IMR-90 (cell line): Measurements from ENCODE around the gene CPA5. TPM values are rescaled to one million over a fixed set of nuclear protein-coding genes. Genes with fewer than 3 reads are reported as not detected.

Experiments
- ATAC-seq: fragments of 200-7000 bp; cut with Tn5 transposase; 2 replicates; pipeline ENCODE4 v1.9.1; 2020; ENCODE audit warnings: low read depth, mild to moderate bottlenecking, moderate library complexity
- BruUV-seq: library from RNA; stranded (reverse); fragments of 400-500 nt; replicated peaks from 2 replicates; lab custom pipeline; 2021; lab: Mats Ljungman, UMichigan
- CTCF ChIA-PET: fragments of 300-600 bp; formaldehyde crosslinking; extraction: SDS; loops from one replicate; lab custom pipeline; 2021; ENCODE audit warnings: antibody characterized with exemption; lab: Yijun Ruan, JAX
- POLR2A ChIA-PET: fragments of 300-600 bp; sonication (Branson Sonifier 250); formaldehyde crosslinking; loops from one replicate; lab custom pipeline; 2022; ENCODE audit warnings: antibody characterized with exemption; ENCODE audit not compliant: unreplicated experiment; lab: Charles Lee
- DNase-seq: peaks from one replicate; pipeline ENCODE4 v3.0.0; 2013
- H2AFZ ChIP-seq: replicated peaks from 2 replicates; pipeline ENCODE3; 2013; ENCODE audit warnings: low read length, mild to moderate bottlenecking; ENCODE audit not compliant: poor library complexity
- H2AK5ac ChIP-seq: 2 replicates; pipeline ENCODE4 v1.6.1; 2013; ENCODE audit warnings: low read depth, low read length, inconsistent platforms
- H2AK9ac ChIP-seq: replicated peaks from 2 replicates; pipeline ENCODE3; 2013; ENCODE audit warnings: mild to moderate bottlenecking, low read depth, low read length, moderate library complexity; ENCODE audit not compliant: poor library complexity
- H2BK120ac ChIP-seq: 2 replicates; pipeline ENCODE4 v1.6.1; 2013; ENCODE audit warnings: low read depth, low read length, inconsistent platforms
- H2BK15ac ChIP-seq: 3 replicates; pipeline ENCODE4 v1.6.1; 2013; ENCODE audit warnings: low read depth, low read length, inconsistent platforms
- H2BK20ac ChIP-seq: 2 replicates; pipeline ENCODE4 v1.6.1; 2013; ENCODE audit warnings: low read depth, mild to moderate bottlenecking, inconsistent platforms, low read length, moderate library complexity
- H2BK5ac ChIP-seq: 2 replicates; pipeline ENCODE4 v1.6.1; 2013; ENCODE audit warnings: mild to moderate bottlenecking, low read depth, low read length, inconsistent platforms; ENCODE audit not compliant: poor library complexity, severe bottlenecking
- H3K14ac ChIP-seq: replicated peaks from 2 replicates; pipeline ENCODE4 v1.6.1; 2013; ENCODE audit warnings: low read depth, low read length, inconsistent platforms
- H3K18ac ChIP-seq: 2 replicates; pipeline ENCODE4 v1.6.1; 2013; ENCODE audit warnings: low read depth, low read length, control low read depth
- H3K23ac ChIP-seq: 2 replicates; pipeline ENCODE4 v1.6.1; 2013; ENCODE audit warnings: low read depth, low read length, inconsistent platforms
- H3K27ac ChIP-seq: 2 replicates; pipeline ENCODE4 v1.5.1; 2013; ENCODE audit warnings: mild to moderate bottlenecking, control low read depth, low read length; ENCODE audit not compliant: insufficient read depth
- H3K27me3 ChIP-seq: 2 replicates; pipeline ENCODE4 v1.6.1; 2013; ENCODE audit warnings: low read length; ENCODE audit not compliant: control insufficient read depth, insufficient read depth
- H3K36me3 ChIP-seq: 2 replicates; pipeline ENCODE4 v1.6.1; 2013; ENCODE audit warnings: low read length, mixed read lengths; ENCODE audit not compliant: control insufficient read depth, insufficient read depth
- H3K4ac ChIP-seq: 2 replicates; pipeline ENCODE4 v1.6.1; 2013; ENCODE audit warnings: low read depth, low read length, inconsistent platforms
- H3K4me1 ChIP-seq: 2 replicates; pipeline ENCODE4 v1.6.1; 2013; ENCODE audit warnings: low read length, mixed read lengths; ENCODE audit not compliant: control insufficient read depth, insufficient read depth
- H3K4me2 ChIP-seq: 2 replicates; pipeline ENCODE4 v1.6.1; 2013; ENCODE audit warnings: low read depth, mild to moderate bottlenecking, control low read depth, low read length, moderate library complexity
- H3K4me3 ChIP-seq: 2 replicates; pipeline ENCODE4 v1.5.1; 2013; ENCODE audit warnings: low read depth, mild to moderate bottlenecking, control low read depth, low read length, moderate library complexity; ENCODE audit not compliant: insufficient read depth
- H3K56ac ChIP-seq: 2 replicates; pipeline ENCODE4 v1.6.1; 2013; ENCODE audit warnings: low read length, inconsistent platforms; ENCODE audit not compliant: insufficient read depth; ENCODE audit errors: extremely low read depth
- H3K79me1 ChIP-seq, 2 experiments: 2 replicates each; pipeline ENCODE4 v1.6.1; 2013; ENCODE audit warnings: low read length in 2 of 2, inconsistent platforms in 1 of 2, low read depth in 1 of 2
- H3K9ac ChIP-seq: 2 replicates; pipeline ENCODE4 v1.6.1; 2013; ENCODE audit warnings: low read depth, low read length, control low read depth
- H3K9me1 ChIP-seq: 2 replicates; pipeline ENCODE4 v1.6.1; 2013; ENCODE audit warnings: low read length, inconsistent platforms; ENCODE audit not compliant: insufficient read depth
- H3K9me3 ChIP-seq: 2 replicates; pipeline ENCODE4 v1.6.1; 2013; ENCODE audit warnings: low read length; ENCODE audit not compliant: control insufficient read depth, insufficient read depth
- H4K20me1 ChIP-seq: 2 replicates; pipeline ENCODE4 v1.6.1; 2013; ENCODE audit warnings: low read length, inconsistent platforms; ENCODE audit not compliant: insufficient read depth
- H4K5ac ChIP-seq: 2 replicates; pipeline ENCODE4 v1.6.1; 2013; ENCODE audit warnings: mild to moderate bottlenecking, low read depth, low read length, control low read depth
- H4K8ac ChIP-seq, 2 experiments: 2 replicates each; pipeline ENCODE4 v1.6.1; 2013; ENCODE audit warnings: low read depth in 2 of 2, low read length in 2 of 2, control low read depth in 1 of 2, inconsistent platforms in 1 of 2
- H4K91ac ChIP-seq: 2 replicates; pipeline ENCODE4 v1.6.1; 2013; ENCODE audit warnings: low read depth, low read length, inconsistent platforms; ENCODE audit not compliant: insufficient read depth
- MAZ ChIP-seq: IDR thresholded peaks from 2 replicates; pipeline ENCODE4 v1.6.1; 2012; ENCODE audit warnings: low read depth, mild to moderate bottlenecking, low read length, improper control_type of control experiment, moderate library complexity, borderline replicate concordance
- POLR2A ChIP-seq: IDR thresholded peaks from 2 replicates; pipeline ENCODE4 v1.6.1; 2012; ENCODE audit warnings: mild to moderate bottlenecking, low read depth, low read length
- RAD21 ChIP-seq: IDR thresholded peaks from 2 replicates; pipeline ENCODE4 v1.6.1; 2012; ENCODE audit warnings: low read length, improper control_type of control experiment
- RCOR1 ChIP-seq: IDR thresholded peaks from 2 replicates; pipeline ENCODE4 v1.6.1; 2012; ENCODE audit warnings: mild to moderate bottlenecking, low read length, improper control_type of control experiment; ENCODE audit not compliant: insufficient replicate concordance
- WGBS, 2 experiments: methylation state at CpG; one replicate each; pipeline versions ENCODE4 v1.1.5 to v1.1.7; 2013; ENCODE audit warnings: missing lambda C conversion rate in 2 of 2; ENCODE audit not compliant: insufficient read length in 1 of 2; ENCODE audit errors: extremely low coverage in 2 of 2; 5-methylcytosine and 5-hydroxymethylcytosine counted together
- dilution Hi-C: fragments of 300-500 bp; cut with HindIII; formaldehyde crosslinking; loops from one replicate; pipeline ENCODE4 v1.14.3; 2018; ENCODE audit warnings: low sequenced_read_pairs; ENCODE audit not compliant: unreplicated experiment
- in situ Hi-C: fragments of 300-500 bp; cut with MboI; formaldehyde crosslinking; loops from 3 replicates; pipeline ENCODE4 v1.14.3; 2019; ENCODE audit warnings: low sequenced_read_pairs, inconsistent platforms, mixed read lengths
- intact Hi-C: fragments of 100-400 bp; cut with micrococcal nuclease; formaldehyde crosslinking; loops from 2 replicates; pipeline ENCODE4 v1.10.0; 2022
- polyA plus RNA-seq, 3 experiments: library from polyadenylated mRNA; depleted of rRNA; stranded (reverse); fragments of >200 nt; gene quantifications; 2 replicates each; pipeline ENCODE4 v1.2.3, GENCODE V29; 2012; ENCODE audit warnings: low replicate concordance in 1 of 3
- total RNA-seq: library from RNA; depleted of rRNA; stranded (reverse); fragments of >200 nt; gene quantifications from 2 replicates; pipeline ENCODE4 v1.2.3, GENCODE V29; 2012
- TF ChIP-seq, protein P1 (sequence below): fragments of 150-350 bp; IDR thresholded peaks from 2 replicates; pipeline ENCODE4 v1.6.1; 2017; ENCODE audit warnings: mild to moderate bottlenecking, antibody characterized with exemption, low read length, low read depth

Gene CPA5
- total and polyA plus RNA-seq, 2 of the 4 experiments (the other 2 are of a cell fraction): under 0.01 to 0.86 TPM

DNA sequence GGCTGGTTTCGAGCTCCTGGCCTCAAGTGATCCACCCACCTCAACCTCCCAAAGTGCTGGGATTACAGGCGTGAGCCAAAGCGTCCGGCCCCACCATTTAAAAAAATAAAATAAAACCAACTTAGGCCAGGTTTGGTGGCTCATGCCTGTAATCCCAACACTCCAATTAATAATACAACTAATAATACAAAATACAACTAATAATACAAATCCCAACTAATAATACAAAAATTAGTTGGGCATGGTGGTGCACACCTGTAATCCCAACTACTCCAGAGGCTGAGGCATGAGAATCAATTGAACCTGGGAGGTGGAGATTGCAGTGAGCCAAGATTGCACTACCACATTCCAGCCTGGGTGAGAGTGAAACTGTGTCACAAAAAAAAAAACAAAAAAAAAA is 68.6 kb downstream of the CPA5 start:
- Histone ChIP-seq H4K5ac (no peak overlapping the region), H3K9me3 (no peaks in the 10 kb centered on the region), H3K4ac (no peak overlapping the region), H3K4me1 (peaks cover 4% of the 10 kb centered on the region), H3K27ac (no peak overlapping the region), H4K91ac (no peak overlapping the region), H2AK9ac (no peak overlapping the region), H3K36me3 (0 out of 2 replicates have a peak, but pooled peaks cover 3% of the 10 kb centered on the region), H2BK20ac (no peak overlapping the region), H3K14ac (no peak overlapping the region), H4K20me1 (no peaks in the 10 kb centered on the region), H3K18ac (no peak overlapping the region), H3K27me3 (no peaks in the 10 kb centered on the region), H3K56ac (no peak overlapping the region), H2AFZ (no peak overlapping the region), H4K8ac (no peak overlapping the region), H2BK15ac (no peak overlapping the region), H3K9me1 (peaks cover 8% of the 10 kb centered on the region), H2AK5ac (no peak overlapping the region), H3K23ac (no peak overlapping the region), H3K9ac (no peak overlapping the region), H3K4me2 (no peak overlapping the region), H2BK5ac (no peak overlapping the region), H3K4me3 (no peak overlapping the region), H3K79me1 (peaks cover 2 to 3% of the 10 kb centered on the region in 2 experiments; a peak in 2 of 4 replicates), H2BK120ac (no peak overlapping the region)
- ChIA-PET POLR2A (no interaction called here), CTCF (interaction anchor here (0.6 to 0.7 kb wide), 2 partner anchors 135 to 465 kb away, joined by 3 read pairs; no protein-coding TSS in a partner anchor)
- no peak for TF ChIP-seq MAZ
- no peak for TF ChIP-seq RAD21
- no peak for TF ChIP-seq POLR2A
- TF ChIP-seq RCOR1: no peak
- TF ChIP-seq, protein P1, sequence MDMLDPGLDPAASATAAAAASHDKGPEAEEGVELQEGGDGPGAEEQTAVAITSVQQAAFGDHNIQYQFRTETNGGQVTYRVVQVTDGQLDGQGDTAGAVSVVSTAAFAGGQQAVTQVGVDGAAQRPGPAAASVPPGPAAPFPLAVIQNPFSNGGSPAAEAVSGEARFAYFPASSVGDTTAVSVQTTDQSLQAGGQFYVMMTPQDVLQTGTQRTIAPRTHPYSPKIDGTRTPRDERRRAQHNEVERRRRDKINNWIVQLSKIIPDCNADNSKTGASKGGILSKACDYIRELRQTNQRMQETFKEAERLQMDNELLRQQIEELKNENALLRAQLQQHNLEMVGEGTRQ: no peak
- dilution Hi-C loops: no loop called here
- intact Hi-C loops: no loop called here
- in situ Hi-C loops: no loop called here
- ATAC-seq (no peak), DNase-seq (no peak)
- BruUV-seq: no TSS peak
- WGBS, 2 experiments: no CpG with 5 or more reads among the region's 4 CpGs
